Stimulated activated CD8-positive, alpha-beta memory T cell treated with anti-CD3 and anti-CD28 coated beads, Interleukin-7, amount 100 ng/mL, for 1 hour (primary cell): ENCODE measurements around the gene PGM5.
"Not testable (repeated sequence)": the region's sequence is repeated elsewhere in the genome, so short reads cannot be mapped to it uniquely, and the experiment has no call there.

Source experiments
- DNase-seq, 2 donors: peaks; one replicate each; pipeline ENCODE4 v3.0.0-alpha.2; 2020; ENCODE audit warnings: low read depth in 2 of 2

Gene PGM5

DNA sequence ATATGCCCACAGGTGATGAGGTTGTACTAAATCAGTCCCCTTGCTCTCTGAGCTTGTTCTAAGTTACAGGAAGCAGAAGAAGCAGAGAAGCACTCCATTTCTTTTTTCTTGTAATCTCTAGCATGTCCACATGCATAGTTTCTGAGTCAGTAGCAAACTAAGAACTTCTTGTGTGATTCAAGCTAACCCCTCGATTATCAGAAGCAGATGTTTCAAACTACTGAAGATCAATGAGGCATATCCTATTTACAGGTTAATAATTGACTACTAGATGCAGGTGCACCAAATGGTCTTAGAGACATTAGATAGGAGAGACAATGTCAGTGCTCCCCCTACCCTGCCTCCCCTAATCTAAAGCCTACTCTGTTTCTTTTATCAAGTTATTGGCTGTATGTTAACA is 21.3 kb downstream of the PGM5 start:
- not testable (repeated sequence) for DNase-seq

DNA sequence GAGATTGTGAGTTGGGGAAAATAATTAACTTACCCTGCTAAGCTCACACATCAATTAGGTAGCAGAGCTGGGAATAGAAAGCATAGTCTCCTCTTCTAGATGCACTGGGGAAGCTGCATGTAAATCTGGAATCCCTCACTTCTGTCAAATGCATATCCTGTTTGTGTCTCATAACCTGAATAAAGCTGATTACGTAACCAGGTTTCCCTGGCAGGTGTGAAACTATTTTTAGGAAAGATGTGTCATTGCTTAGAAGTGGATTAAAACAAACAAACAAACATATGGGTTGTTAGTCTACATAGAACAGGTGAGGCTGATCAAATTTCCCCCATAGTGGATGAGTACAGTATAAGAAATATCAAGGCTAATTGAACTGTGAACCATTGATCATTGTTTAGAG is 27.5 kb downstream of the PGM5 start:
- not testable (repeated sequence) for DNase-seq

DNA sequence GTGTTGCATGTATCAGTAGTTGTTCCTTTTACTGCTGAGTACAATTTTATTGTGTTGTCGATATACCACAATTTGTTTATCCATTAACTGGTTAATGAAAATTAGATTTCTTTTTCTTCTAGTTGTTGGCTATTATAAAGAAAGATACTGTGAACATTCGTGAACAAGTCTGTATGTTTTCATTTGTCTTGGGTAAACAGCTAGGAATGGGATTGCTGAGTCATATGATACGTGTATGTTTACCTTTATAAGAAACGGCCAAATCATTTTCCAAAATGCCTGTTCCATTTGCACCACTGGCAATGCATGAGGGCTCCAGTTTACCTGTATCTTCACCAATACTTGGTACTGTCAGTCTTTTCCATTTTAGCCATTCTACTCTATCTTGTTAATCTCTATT is 33.1 kb downstream of the PGM5 start:
- not testable (repeated sequence) for DNase-seq

DNA sequence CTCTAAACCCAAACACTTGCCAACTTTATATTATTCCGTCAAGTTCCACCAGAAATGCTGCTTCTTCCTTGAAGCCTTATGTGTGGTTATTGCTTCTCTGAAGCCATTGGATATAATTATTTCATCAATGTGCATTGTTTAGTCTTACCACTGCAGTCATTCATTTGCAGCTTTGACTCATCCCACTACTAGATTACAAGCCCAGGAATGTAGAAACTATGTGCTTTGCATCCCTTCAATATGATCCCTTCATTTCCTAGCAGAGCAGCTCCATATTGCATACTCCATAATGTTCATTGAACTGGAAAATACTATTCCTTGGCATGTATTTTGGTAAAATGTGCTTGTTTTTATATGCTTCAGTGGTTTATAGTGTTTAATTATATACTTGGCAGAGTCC is 34.3 kb downstream of the PGM5 start:
- not testable (repeated sequence) for DNase-seq

DNA sequence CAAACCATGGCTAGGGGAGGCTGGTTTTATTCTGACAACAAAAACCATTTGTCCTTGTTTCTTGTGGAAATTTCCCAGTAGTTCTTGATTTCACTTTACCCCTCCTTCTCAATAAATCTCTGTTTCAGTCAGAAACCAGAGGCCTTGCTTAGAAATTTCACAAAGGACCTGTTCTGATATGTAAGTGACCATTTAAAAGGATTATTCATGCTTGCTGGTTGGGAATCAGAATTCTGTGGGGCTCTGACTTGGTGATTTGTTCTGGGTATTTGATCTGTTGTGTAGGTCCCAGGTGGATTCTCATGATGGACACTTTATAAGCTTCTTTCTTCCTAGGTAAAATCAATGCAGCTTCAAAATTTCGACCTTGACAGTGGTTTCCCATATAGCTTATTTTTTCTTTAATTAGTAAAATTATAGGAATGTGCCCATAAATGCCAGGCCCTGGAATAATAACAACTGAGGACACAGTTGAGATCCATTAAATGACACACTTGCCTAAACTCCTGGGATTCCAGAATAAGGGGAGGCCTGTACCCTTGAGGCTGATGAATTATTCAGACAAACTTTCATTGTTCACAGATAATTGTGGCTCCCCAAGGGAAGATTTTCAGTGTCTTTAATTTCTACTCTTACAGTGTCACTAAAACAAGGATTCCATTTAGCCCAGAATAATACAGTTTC is 40.1 kb downstream of the PGM5 start:
- not testable (repeated sequence) for DNase-seq

DNA sequence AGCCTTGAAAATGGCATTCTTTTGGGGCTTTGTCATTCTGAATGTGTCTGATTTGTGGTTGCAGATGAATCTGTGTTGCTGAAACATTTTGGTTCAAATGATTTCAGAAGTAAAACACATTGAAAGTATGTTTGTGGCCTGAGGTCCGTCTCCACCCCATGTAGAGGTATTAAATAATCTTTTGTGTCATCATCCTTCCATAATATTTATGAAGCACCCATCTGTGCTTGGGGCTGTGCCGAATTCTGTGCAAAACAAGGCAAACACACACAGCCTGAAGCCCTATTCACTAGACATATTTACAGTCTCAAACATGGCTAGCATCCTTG is 40.6 kb downstream of the PGM5 start:
- not testable (repeated sequence) for DNase-seq

DNA sequence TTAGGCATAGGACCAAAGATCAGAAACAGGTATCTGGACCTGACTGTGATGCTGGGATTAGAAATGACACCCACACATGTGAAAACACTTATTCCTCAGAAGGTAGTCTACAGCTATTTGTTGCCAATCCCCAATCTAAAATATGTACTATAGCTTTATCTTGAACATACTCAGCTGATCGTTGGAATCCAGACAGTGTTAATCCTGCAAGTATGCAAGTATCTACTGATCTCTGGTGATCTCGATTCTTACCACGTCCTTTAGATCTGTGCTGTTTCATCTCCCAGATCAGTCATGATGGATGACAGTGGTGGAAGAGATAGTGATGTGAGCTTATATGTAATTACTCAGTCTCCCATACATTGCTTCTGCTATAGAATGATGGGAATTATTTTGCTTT is 41.4 kb downstream of the PGM5 start:
- DNase-seq = not testable (repeated sequence)

DNA sequence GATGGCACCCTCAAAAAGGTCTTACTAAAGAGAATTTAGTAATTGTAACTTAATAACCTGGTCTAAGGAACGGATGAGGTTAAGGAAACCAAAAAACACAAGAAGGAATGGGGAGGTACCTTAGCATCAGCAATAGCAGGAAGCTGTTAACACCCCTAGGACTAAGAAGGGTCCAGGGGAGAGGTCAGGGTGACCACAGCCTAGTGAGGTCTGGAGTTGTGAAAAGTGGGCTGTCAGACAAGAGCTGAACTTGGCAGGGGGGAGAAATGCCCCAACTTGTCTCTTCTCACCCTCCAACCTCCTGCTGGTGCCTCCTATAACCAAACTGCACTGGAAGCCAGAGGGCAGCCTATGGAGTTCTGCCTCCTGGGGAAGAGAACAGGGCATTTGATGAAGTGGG is 41.9 kb downstream of the PGM5 start:
- DNase-seq = not testable (repeated sequence)

DNA sequence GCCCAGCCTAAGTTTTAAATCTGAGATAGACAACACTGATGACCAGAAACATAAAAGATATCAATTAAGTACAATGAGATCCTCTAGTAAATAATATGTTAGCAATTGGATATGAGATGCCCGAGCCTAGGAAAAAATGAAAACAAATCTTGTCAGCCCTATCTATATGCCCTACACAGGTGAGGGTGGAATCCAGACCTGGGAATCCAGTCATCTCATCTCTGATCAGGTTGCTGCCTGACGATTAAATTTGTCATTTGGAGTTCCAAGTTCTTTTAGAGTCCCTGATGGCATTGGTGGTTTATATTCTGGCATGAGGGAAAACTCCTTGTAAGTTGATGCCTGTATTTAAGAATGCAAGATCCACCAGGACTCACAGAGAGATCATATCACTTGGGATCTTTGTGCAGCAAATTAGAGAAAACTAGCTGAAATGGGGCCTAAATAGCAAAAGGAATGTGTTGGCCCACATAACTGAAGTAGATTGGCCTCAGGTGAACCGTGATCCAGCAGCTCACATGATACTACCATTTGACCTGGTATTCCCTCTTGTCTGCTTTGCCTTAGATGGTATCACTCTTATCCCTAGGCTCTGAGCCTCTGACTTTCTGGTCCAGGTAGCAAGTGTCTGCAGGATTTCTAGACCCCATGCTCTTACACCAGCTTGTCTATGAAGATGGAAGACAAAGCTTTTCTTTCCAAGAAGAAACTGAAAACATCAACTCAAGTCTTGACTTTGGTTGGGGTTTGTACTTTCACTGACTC is 48.2 kb downstream of the PGM5 start:
- not testable (repeated sequence) for DNase-seq

DNA sequence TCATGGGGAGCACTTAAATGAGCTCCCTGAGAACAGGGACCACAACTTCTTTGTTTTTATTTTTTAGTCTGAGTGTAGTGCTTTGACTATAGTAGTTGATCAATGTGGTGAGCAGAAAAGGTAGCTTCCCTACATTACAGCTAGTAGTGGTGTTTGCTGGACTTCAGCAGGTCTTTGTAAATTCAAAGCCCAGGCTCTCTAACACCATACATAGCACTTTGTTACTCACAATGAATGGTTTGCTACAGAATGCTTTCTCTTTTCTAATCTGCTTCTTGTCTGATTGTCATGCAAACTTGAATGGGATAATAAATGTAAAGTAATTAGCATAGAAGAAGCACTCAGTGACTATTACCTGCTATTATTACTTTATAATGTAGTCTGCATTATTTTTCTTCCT is 55.5 kb downstream of the PGM5 start:
- DNase-seq = not testable (repeated sequence)

DNA sequence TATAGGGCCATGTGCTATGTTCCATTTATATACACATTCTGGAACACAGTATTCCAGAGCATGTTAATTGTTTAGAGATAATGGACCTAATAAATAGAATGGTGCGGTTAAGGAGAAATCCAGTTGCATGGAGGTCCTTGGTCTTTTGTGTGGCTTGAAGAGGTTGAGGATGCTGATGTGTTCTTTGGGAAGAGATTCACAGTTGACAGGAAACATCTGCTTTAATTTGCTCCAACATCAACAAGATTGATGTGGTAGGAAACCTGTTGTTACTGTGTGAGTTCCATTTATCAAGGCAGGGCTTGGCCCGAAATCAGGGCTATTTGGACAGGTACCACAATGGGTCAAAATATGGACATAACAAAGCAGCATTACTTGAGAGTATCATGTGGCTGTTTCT is 56.3 kb downstream of the PGM5 start:
- not testable (repeated sequence) for DNase-seq

DNA sequence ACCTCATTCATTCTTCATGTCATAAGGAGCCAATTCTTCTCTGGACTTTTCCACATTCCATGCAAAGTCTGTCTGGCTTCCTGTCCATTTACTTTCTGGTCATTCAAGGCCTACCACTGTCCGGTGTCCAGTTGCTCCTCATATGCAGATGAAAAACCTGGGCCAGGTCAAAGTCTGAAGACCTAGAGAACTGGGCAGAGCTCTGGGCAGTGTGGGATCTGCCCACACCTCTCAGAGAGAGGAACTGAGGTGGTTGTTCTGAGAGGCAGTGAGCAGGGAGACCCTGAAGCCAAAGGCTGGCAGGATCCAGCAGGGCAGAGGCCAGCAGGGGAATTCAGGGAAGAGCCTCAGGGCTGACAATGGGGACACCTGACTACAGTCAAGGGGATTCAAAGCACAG is 58.7 kb downstream of the PGM5 start:
- DNase-seq = not testable (repeated sequence)

DNA sequence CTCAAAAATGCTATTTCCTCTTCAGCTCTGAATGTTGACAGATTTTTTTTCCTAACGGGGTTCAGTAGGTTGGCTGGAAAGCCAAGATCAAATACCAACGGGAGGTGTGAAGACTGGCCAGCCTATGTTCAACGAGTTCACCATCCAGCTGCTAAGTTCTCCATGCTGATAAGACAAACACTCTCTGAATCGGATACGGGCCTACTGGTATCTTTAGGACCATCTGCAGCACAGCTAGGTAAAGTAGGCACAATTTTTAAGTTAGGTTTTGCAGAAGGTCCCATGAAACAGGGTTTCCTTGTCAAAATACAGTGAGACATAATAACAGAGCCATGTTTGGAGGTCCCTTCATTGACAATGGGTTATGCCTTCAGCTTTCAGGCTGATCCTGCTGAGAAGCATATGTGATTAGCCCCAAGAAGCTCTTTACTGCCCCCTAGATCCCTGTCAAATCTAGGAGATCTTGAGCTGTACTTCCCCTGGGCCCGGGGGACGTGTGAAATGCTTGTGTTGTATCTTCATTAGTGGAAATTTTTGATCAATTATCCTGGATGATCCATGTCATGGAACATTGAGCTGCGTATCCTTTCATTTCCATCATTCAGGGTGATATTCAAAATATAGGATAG is 60.6 kb downstream of the PGM5 start:
- no peak for DNase-seq

DNA sequence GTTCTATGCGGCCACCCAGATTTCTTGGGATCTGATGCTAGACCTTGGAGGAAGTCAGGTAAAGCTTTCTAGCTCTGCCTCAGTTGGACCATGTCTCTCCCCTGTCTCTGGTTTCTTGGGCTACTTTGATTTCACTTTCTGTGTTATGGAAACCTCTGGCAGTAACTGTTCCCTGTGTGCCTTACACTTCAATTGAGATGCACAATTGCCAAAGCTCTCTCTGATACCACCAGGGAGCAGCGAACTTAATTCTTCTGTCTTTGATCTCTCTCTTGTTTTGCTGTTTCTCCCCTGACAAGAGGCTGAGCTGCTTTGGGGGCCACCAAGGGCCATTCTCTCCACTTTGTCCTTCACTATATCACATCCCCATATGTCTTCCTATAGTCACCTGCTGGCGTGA is 61.4 kb downstream of the PGM5 start:
- no peak for DNase-seq

DNA sequence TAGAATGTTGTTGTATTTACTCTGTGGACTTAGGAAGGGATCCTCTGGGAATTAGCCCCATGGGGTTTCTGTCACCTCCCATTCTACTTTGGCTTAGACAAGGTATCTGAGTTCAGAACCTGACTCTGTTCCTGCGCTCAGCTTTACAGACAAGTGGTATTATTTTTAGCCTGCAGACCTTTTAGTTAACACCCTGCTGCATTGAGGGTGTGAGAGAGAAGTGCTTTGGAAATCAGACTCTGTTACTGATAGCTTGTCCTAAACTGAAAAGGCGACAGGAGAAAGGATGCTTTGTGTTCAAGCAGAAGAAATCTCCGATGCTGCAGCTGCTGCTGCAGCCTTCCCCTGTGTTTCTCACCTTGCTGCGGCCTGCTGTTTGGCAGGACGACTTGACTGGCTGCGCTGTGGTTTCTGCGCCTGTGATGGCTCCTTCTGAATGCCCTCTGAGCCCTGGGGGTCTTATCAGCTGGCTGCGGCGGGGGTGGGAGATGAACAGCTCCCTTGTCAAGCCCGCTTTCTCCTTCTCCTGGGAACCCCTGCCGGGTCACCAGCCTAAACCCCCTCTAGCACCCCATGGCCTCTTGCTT is 61.9 kb downstream of the PGM5 start:
- DNase-seq = no peak

DNA sequence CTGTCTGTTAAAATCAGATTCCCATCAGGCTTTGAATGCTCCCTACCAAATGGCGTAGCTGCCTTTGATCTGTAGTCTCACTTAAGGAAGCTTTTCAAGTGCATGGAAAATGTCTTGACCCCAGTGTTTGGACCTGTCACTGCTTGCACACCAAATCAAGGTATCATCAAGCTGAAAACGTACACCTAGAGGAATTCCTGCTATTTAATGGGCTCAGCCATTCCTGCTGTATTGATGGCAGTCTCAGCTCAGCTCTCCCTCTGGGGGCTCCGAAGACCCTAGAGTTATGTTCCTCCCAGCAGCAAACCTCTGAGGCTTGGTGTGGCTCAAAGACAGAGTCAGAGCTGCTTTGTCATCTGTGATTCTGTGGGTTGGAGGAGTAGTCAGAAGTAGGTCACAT is 63.5 kb downstream of the PGM5 start:
- DNase-seq = no peak

DNA sequence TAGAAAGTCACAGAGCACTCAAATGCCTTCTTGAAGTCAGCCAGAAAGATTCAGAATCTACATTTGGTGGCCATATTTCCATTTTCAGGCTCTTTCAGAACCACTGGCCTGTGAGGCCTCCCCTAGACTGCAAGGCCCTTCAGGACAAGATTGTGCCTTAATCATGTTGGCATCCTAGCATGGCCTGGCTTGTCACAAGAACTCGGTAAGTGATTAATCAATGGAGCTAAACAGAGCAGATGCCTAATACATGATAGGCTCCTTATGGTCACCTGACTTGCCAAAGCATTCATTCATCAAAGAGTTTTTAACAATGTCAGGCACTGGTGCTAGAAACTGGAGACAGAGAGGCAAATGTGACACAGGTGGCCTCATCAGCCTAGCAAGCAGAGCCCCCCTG is 70.3 kb downstream of the PGM5 start:
- DNase-seq = no peak

DNA sequence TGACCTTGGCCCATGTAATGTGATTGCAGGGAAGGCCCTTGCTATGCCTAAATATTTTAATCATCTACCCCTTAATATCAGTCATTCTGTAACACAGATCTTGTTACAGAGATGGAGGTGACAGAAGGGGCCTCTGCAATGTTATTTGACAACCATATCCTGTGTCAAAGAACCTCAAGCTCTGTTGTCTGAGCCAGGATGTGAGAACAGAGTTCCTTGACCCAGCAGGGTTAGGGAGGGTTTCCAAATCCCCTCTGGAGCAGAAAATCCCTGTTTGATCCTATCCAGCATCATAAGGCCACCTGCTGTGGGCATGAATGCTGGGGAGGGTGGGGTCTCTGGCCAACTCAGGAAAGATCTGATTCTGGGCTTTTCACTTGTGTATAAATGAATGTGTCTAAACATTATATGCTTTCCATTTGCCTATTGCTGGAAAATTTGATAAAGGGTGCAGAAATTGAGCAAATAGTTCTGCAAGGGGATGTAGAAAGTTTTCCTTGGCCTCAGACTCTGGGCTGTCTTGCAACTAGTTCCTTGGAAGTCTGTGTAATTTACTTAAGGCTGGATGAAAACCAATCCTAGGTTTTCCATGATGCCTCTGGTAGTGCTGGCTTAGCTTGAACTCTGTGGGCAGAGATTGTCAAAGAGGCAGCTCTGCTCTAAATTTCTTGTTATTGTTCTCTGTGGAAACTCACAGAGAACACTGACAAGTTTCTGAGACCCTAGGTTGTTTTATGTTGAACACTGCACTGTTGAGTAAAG is 71.0 kb downstream of the PGM5 start:
- no peak for DNase-seq

DNA sequence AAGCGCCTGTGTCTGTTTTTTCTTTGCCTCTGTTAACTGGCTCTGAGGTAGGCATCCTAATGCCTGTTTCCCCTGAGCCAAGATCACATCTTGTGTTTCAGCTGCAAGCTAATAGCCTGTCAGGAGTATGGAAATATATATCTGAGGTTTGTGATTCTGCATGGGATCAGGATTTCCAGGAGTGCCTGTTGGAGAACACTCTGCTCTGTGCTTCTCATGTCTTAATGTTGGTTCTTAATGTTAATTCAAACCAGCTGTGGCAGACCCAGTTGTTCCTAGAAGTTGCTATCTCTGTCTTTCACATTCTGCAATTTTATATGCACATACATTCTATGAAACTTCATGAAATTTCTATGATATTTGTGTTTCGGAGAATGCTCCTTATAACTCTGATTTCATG is 72.1 kb downstream of the PGM5 start:
- no peak for DNase-seq

DNA sequence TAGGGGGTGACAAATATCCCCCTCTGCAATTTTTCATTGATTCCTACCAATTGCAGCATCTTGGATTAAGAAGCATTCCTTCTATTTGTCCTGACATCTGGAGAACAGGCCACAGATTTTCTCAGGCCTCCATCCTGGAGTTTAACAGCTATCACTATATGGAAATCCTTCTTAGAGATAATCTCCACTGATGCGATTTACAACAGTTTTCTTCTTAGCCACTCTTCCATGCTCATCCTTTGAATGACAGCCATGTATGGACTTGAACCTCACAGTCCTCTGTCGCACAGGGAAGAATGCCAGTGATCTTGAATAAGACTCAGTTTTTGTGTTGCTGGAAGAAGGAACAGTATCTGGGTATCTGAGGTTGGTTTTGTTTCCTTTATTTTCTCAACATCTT is 73.2 kb downstream of the PGM5 start:
- DNase-seq = no peak

DNA sequence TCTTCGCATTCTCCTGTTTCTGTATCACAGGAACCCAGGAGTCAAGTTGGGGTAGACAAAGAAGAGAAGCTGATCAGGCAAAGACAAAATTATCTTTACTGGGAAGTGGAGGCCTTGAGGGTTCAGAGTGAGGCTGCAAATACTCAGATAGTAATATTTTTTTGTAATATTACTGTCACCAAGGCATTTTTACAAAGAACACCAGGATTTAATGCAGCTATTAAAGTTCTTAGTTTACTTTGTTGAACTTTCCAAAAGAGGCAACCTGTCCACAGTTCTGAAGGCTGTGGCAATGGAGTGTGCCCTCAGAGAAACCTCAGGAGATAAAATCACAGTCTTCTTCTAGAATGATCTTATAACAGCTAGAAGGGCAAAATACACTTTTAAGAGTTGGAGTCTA is 74.9 kb downstream of the PGM5 start:
- DNase-seq = no peak

DNA sequence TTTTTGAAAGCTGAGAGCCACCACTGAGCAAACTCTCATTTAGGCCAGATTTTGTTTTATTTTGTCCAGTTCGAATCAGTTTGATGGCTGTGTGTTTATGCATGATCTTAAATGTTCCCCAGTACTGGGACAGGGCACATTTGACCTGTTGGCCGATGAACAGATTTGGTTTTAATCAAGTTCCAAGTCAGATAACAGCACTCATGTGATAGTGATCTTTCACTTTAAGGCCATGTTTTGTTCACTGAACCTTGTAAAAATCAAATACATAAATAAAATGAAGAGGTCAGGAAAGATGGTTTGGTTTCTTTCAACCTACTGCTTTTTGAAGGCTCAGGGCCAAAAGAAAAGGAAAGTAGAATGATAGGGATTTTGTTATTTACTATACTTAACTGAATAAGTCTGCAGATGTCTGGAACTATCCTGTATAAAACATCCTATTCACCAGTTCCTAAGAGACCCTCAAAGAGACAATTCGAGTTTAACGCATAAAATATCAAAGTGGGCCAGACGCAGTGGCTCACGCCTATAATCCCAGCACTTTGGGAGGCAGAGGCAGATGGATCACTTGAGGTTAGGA is 77.2 kb downstream of the PGM5 start:
- no peak for DNase-seq
